ENCODE results near the gene CTNNBL1.

Gene CTNNBL1

GRCh38 chr20:37749218-37749617, 55.4 kb downstream of the CTNNBL1 start:
- Histone ChIP-seq H3K27ac (ENCODE audit: low read depth, low read length) (no peak overlapping the region), H3K36me3 (ENCODE audit: control insufficient read depth, insufficient read depth, low read length) (no peaks in the 10 kb centered on the region)
- WGBS (ENCODE audit: extremely low coverage, insufficient coverage, low lambda C conversion rate), result no CpG with 5 or more reads among the region's 4 CpGs

GRCh38 chr20:37749620-37750403, 56.0 kb downstream of the CTNNBL1 start:
- Histone ChIP-seq H4K8ac (ENCODE audit: low read depth, low read length) (no peak overlapping the region), H3K36me3 (ENCODE audit: control insufficient read depth, insufficient read depth, low read length) (no peaks in the 10 kb centered on the region), H3K27ac (ENCODE audit: low read depth, low read length) (no peak overlapping the region), H3K4me2 (ENCODE audit: low read length) (no peak overlapping the region), H3K23ac (ENCODE audit: low read length) (no peak overlapping the region), H3K79me2 (ENCODE audit: control insufficient read depth, insufficient read depth, low read length) (no peaks in the 10 kb centered on the region), H3K27me3 (ENCODE audit: insufficient read depth, low read length, poor library complexity) (no peaks in the 10 kb centered on the region), H3K56ac (ENCODE audit: low read length) (no peak overlapping the region), H2AK5ac (ENCODE audit: low read length) (no peak overlapping the region), H3K9ac (ENCODE audit: low read length) (no peak overlapping the region), H3K18ac (ENCODE audit: low read length) (no peak overlapping the region), H2BK120ac (ENCODE audit: low read depth, low read length) (no peak overlapping the region), H3K4me1 (ENCODE audit: control insufficient read depth, low read depth, low read length) (peaks cover 3% of the 10 kb centered on the region), H4K5ac (ENCODE audit: low read length) (no peak overlapping the region), H3K4me3 (ENCODE audit: low read length) (no peak overlapping the region), H3K4ac (ENCODE audit: low read depth, low read length) (no peak overlapping the region), H3K79me1 (ENCODE audit: low read length) (no peaks in the 10 kb centered on the region), H2BK5ac (ENCODE audit: low read length) (no peak overlapping the region), H2BK15ac (replicated peaks; ENCODE audit: low read depth) (no peak overlapping the region)
- no CpG with 5 or more reads among the region's 8 CpGs for WGBS (ENCODE audit: extremely low coverage, insufficient coverage, low lambda C conversion rate)
- DNase-seq, result no peak

More at GRCh38 chr20:37749218-37749617, 55.4 kb downstream of the CTNNBL1 start:
- Histone ChIP-seq H2BK120ac (ENCODE audit: low read depth, low read length) (no peak overlapping the region), H3K79me1 (ENCODE audit: low read length) (no peaks in the 10 kb centered on the region), H3K4ac (ENCODE audit: low read depth, low read length) (no peak overlapping the region), H4K5ac (ENCODE audit: low read length) (no peak overlapping the region), H4K8ac (ENCODE audit: low read depth, low read length) (no peak overlapping the region), H3K9ac (ENCODE audit: low read length) (no peak overlapping the region), H3K4me2 (ENCODE audit: low read length) (no peak overlapping the region), H3K4me3 (ENCODE audit: low read length) (no peak overlapping the region), H2BK15ac (replicated peaks; ENCODE audit: low read depth) (no peak overlapping the region), H3K79me2 (ENCODE audit: control insufficient read depth, insufficient read depth, low read length) (no peaks in the 10 kb centered on the region), H2AK5ac (ENCODE audit: low read length) (no peak overlapping the region), H3K4me1 (ENCODE audit: control insufficient read depth, low read depth, low read length) (peaks cover 3% of the 10 kb centered on the region), H3K56ac (ENCODE audit: low read length) (no peak overlapping the region), H2BK5ac (ENCODE audit: low read length) (no peak overlapping the region), H3K18ac (ENCODE audit: low read length) (no peak overlapping the region), H3K27me3 (ENCODE audit: insufficient read depth, low read length, poor library complexity) (no peaks in the 10 kb centered on the region), H3K23ac (ENCODE audit: low read length) (no peak overlapping the region)
- no peak for DNase-seq

DNA sequence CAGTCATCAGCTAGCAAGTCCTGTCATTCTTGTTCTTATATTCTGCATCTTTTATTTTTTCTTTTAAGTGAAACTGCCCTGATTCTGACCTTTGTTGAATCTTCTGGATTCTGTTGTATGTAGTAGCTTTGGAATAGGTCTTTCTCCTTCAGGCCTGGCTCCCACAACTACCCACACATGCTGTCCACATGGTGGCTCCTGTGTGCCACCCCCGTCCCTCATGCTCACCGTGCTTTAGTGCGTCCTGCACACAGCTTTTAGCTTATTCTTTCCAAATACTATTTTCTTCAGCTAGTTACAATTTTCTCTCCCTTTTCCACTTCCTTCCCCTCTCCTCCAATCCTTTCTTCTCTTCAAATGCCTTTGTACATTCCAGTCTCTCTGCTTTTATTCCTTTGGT, 61.8 kb downstream of the CTNNBL1 start:
- Histone ChIP-seq H3K4me2 (ENCODE audit: low read length) (no peak overlapping the region), H3K23ac (ENCODE audit: low read length) (no peak overlapping the region), H3K27ac (ENCODE audit: low read depth, low read length) (no peak overlapping the region), H2BK15ac (replicated peaks; ENCODE audit: low read depth) (no peak overlapping the region), H3K36me3 (ENCODE audit: control insufficient read depth, insufficient read depth, low read length) (no peaks in the 10 kb centered on the region), H4K5ac (ENCODE audit: low read length) (no peak overlapping the region), H3K79me2 (ENCODE audit: control insufficient read depth, insufficient read depth, low read length) (no peaks in the 10 kb centered on the region), H3K4me3 (ENCODE audit: low read length) (no peak overlapping the region), H2BK5ac (ENCODE audit: low read length) (no peak overlapping the region), H3K9ac (ENCODE audit: low read length) (no peak overlapping the region), H3K4me1 (ENCODE audit: control insufficient read depth, low read depth, low read length) (no peaks in the 10 kb centered on the region), H3K4ac (ENCODE audit: low read depth, low read length) (no peak overlapping the region), H4K8ac (ENCODE audit: low read depth, low read length) (no peak overlapping the region), H3K79me1 (ENCODE audit: low read length) (no peaks in the 10 kb centered on the region), H3K27me3 (ENCODE audit: insufficient read depth, low read length, poor library complexity) (no peaks in the 10 kb centered on the region), H3K56ac (ENCODE audit: low read length) (no peak overlapping the region), H2AK5ac (ENCODE audit: low read length) (no peak overlapping the region), H2BK120ac (ENCODE audit: low read depth, low read length) (no peak overlapping the region), H3K18ac (ENCODE audit: low read length) (no peak overlapping the region)
- DNase-seq, result peak; percentile 18
- no CpG with 5 or more reads among the region's 3 CpGs for WGBS (ENCODE audit: extremely low coverage, insufficient coverage, low lambda C conversion rate)

GRCh38 chr20:37756234-37756633, 62.4 kb downstream of the CTNNBL1 start:
- H3K56ac ChIP-seq (ENCODE audit: low read length), result no peak overlapping the region
- H3K23ac ChIP-seq (ENCODE audit: low read length), result no peak overlapping the region
- H3K79me1 ChIP-seq (ENCODE audit: low read length), result no peaks in the 10 kb centered on the region
- no CpG with 5 or more reads among the region's 2 CpGs for WGBS (ENCODE audit: extremely low coverage, insufficient coverage, low lambda C conversion rate)
- no peaks in the 10 kb centered on the region for H3K27me3 ChIP-seq (ENCODE audit: insufficient read depth, low read length, poor library complexity)
- no peak overlapping the region for H2BK5ac ChIP-seq (ENCODE audit: low read length)
- no peak overlapping the region for H3K4ac ChIP-seq (ENCODE audit: low read depth, low read length)
- no peak for DNase-seq
- no peaks in the 10 kb centered on the region for H3K4me1 ChIP-seq (ENCODE audit: control insufficient read depth, low read depth, low read length)
- no peak overlapping the region for H4K5ac ChIP-seq (ENCODE audit: low read length)
- no peak overlapping the region for H2BK15ac ChIP-seq (replicated peaks; ENCODE audit: low read depth)
- H3K18ac ChIP-seq (ENCODE audit: low read length), result no peak overlapping the region
- H3K27ac ChIP-seq (ENCODE audit: low read depth, low read length), result no peak overlapping the region
- no peak overlapping the region for H3K4me2 ChIP-seq (ENCODE audit: low read length)
- no peak overlapping the region for H2AK5ac ChIP-seq (ENCODE audit: low read length)
- H3K36me3 ChIP-seq (ENCODE audit: control insufficient read depth, insufficient read depth, low read length), result no peaks in the 10 kb centered on the region
- H3K9ac ChIP-seq (ENCODE audit: low read length), result no peak overlapping the region
- H3K4me3 ChIP-seq (ENCODE audit: low read length), result no peak overlapping the region
- no peak overlapping the region for H2BK120ac ChIP-seq (ENCODE audit: low read depth, low read length)
- no peaks in the 10 kb centered on the region for H3K79me2 ChIP-seq (ENCODE audit: control insufficient read depth, insufficient read depth, low read length)
- no peak overlapping the region for H4K8ac ChIP-seq (ENCODE audit: low read depth, low read length)

DNA sequence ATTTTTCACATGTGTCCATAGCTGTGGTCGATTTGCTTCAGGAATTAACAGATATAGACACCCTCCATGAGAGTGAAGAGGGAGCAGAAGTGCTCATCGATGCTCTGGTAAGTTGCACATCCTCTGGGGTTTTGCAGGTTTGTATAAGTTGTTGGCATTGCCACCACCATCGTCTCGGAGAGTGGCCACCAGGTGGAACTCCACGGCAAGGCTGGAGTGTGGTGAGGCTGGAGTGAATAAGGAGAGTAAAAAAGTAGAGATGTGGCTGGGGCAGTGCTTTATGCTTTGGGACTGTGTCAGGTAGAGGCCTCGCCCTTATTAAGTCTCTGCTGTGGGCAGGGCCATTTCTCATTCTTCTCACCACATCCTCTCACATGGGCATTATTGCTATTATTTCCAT, 63.7 kb downstream of the CTNNBL1 start:
- Histone ChIP-seq H2BK120ac (ENCODE audit: low read depth, low read length) (no peak overlapping the region), H3K9ac (ENCODE audit: low read length) (no peak overlapping the region), H3K79me2 (ENCODE audit: control insufficient read depth, insufficient read depth, low read length) (no peaks in the 10 kb centered on the region), H2AK5ac (ENCODE audit: low read length) (no peak overlapping the region), H3K4me2 (ENCODE audit: low read length) (no peak overlapping the region), H3K79me1 (ENCODE audit: low read length) (no peaks in the 10 kb centered on the region), H4K5ac (ENCODE audit: low read length) (no peak overlapping the region), H2BK15ac (replicated peaks; ENCODE audit: low read depth) (no peak overlapping the region), H3K4me3 (ENCODE audit: low read length) (no peak overlapping the region), H3K27ac (ENCODE audit: low read depth, low read length) (no peak overlapping the region), H2BK5ac (ENCODE audit: low read length) (no peak overlapping the region), H3K4ac (ENCODE audit: low read depth, low read length) (no peak overlapping the region), H4K8ac (ENCODE audit: low read depth, low read length) (no peak overlapping the region), H3K23ac (ENCODE audit: low read length) (no peak overlapping the region), H3K18ac (ENCODE audit: low read length) (no peak overlapping the region), H3K56ac (ENCODE audit: low read length) (no peak overlapping the region), H3K27me3 (ENCODE audit: insufficient read depth, low read length, poor library complexity) (no peaks in the 10 kb centered on the region), H3K36me3 (ENCODE audit: control insufficient read depth, insufficient read depth, low read length) (no peaks in the 10 kb centered on the region), H3K4me1 (ENCODE audit: control insufficient read depth, low read depth, low read length) (no peaks in the 10 kb centered on the region)
- WGBS (ENCODE audit: extremely low coverage, insufficient coverage, low lambda C conversion rate), result no CpG with 5 or more reads among the region's 6 CpGs
- DNase-seq, result peak; percentile 23

DNA sequence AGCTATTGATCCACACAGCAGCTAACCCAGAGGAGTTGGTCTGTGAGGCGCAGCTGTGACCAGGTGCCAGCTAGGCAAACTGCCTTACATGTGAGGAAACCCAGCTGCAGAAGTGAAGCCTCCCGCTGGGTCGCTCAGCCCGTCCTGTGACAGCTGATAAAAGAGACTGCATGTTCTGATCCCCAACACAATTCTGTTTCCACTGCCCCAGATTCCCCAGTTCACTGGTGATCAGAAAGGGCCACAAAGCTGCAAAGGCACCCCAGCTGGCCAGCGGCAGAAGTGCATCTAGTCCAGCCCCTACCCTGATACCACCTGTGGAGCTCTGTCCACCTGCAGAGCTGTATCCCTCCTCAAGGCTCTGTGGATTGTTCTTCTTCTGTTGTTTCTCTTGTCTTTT, 64.5 kb downstream of the CTNNBL1 start:
- H3K9ac ChIP-seq (ENCODE audit: low read length), result no peak overlapping the region
- no peak overlapping the region for H3K27ac ChIP-seq (ENCODE audit: low read depth, low read length)
- H4K8ac ChIP-seq (ENCODE audit: low read depth, low read length), result no peak overlapping the region
- H3K18ac ChIP-seq (ENCODE audit: low read length), result no peak overlapping the region
- H3K4me2 ChIP-seq (ENCODE audit: low read length), result no peak overlapping the region
- no peaks in the 10 kb centered on the region for H3K79me1 ChIP-seq (ENCODE audit: low read length)
- H3K4me3 ChIP-seq (ENCODE audit: low read length), result no peak overlapping the region
- no peaks in the 10 kb centered on the region for H3K27me3 ChIP-seq (ENCODE audit: insufficient read depth, low read length, poor library complexity)
- WGBS (ENCODE audit: extremely low coverage, insufficient coverage, low lambda C conversion rate), result no CpG with 5 or more reads among the region's 5 CpGs
- no peak overlapping the region for H2AK5ac ChIP-seq (ENCODE audit: low read length)
- H3K4ac ChIP-seq (ENCODE audit: low read depth, low read length), result no peak overlapping the region
- DNase-seq, result peak; percentile 68
- H2BK5ac ChIP-seq (ENCODE audit: low read length), result no peak overlapping the region
- H3K23ac ChIP-seq (ENCODE audit: low read length), result no peak overlapping the region
- H2BK15ac ChIP-seq (replicated peaks; ENCODE audit: low read depth), result no peak overlapping the region
- no peak overlapping the region for H2BK120ac ChIP-seq (ENCODE audit: low read depth, low read length)
- no peaks in the 10 kb centered on the region for H3K79me2 ChIP-seq (ENCODE audit: control insufficient read depth, insufficient read depth, low read length)
- no peak overlapping the region for H4K5ac ChIP-seq (ENCODE audit: low read length)
- no peaks in the 10 kb centered on the region for H3K4me1 ChIP-seq (ENCODE audit: control insufficient read depth, low read depth, low read length)
- H3K36me3 ChIP-seq (ENCODE audit: control insufficient read depth, insufficient read depth, low read length), result no peaks in the 10 kb centered on the region
- H3K56ac ChIP-seq (ENCODE audit: low read length), result peak overlapping the region; percentile 26
